Measurements from ENCODE around the gene KLHL28.
A peak's percentile ranks its signal among the peaks of the same experiment; 100 is the strongest.

KLHL28 gene

GRCh38 chr14:44961554-44962333 is at the start of gene KLHL28, which contains the start of gene TOGARAM1:
KLHL28 (minus strand) TSS chr14:44961947; CDS start chr14:44945928, 16,019 bp downstream.
TOGARAM1 (plus strand) TSS chr14:44962190; CDS start chr14:44962422, 232 bp downstream.
- peak; percentile 85 for DNase-seq (ENCODE audit: extremely low spot score, insufficient read length, low read depth)
- FAIRE-seq = peak; percentile 100

GRCh38 chr14:45003924-45004323 is 42.2 kb upstream of the KLHL28 start:
- FAIRE-seq (no peak), DNase-seq (ENCODE audit: extremely low spot score, insufficient read length, low read depth) (no peak)

GRCh38 chr14:44995770-44996294 is 34.1 kb upstream of the KLHL28 start:
- DNase-seq (ENCODE audit: extremely low spot score, insufficient read length, low read depth) = no peak
- no peak for FAIRE-seq

- FAIRE-seq (no peak), DNase-seq (ENCODE audit: extremely low spot score, insufficient read length, low read depth) (no peak)
These were observed 33.4 kb upstream of the KLHL28 start for GRCh38 chr14:44995196-44995595.

GRCh38 chr14:44990533-44990932 is 28.8 kb upstream of the KLHL28 start:
- FAIRE-seq (no peak), DNase-seq (ENCODE audit: extremely low spot score, insufficient read length, low read depth) (no peak)

GRCh38 chr14:44989497-44990440 is 28.0 kb upstream of the KLHL28 start:
- no peak for DNase-seq (ENCODE audit: extremely low spot score, insufficient read length, low read depth)
- FAIRE-seq = peak; percentile 56

GRCh38 chr14:44988694-44989093 is 26.9 kb upstream of the KLHL28 start:
- FAIRE-seq (no peak), DNase-seq (ENCODE audit: extremely low spot score, insufficient read length, low read depth) (no peak)

GRCh38 chr14:44982594-44982993 is 20.8 kb upstream of the KLHL28 start:
- DNase-seq (ENCODE audit: extremely low spot score, insufficient read length, low read depth) = no peak
- no peak for FAIRE-seq

GRCh38 chr14:44981198-44981597 is 19.5 kb upstream of the KLHL28 start:
- FAIRE-seq (no peak), DNase-seq (ENCODE audit: extremely low spot score, insufficient read length, low read depth) (no peak)

- no peak for FAIRE-seq
- DNase-seq (ENCODE audit: extremely low spot score, insufficient read length, low read depth) = no peak
These were observed 18.1 kb upstream of the KLHL28 start for GRCh38 chr14:44979740-44980356.

- DNase-seq (ENCODE audit: extremely low spot score, insufficient read length, low read depth) (no peak), FAIRE-seq (no peak)
These were observed 17.5 kb upstream of the KLHL28 start for GRCh38 chr14:44979273-44979672.

GRCh38 chr14:44971459-44971858 is 9.7 kb upstream of the KLHL28 start:
- DNase-seq (ENCODE audit: extremely low spot score, insufficient read length, low read depth) (no peak), FAIRE-seq (no peak)

GRCh38 chr14:44970907-44971306 is 9.2 kb upstream of the KLHL28 start:
- FAIRE-seq = no peak

GRCh38 chr14:44968714-44969113 is 7.0 kb upstream of the KLHL28 start:
- DNase-seq (ENCODE audit: extremely low spot score, insufficient read length, low read depth) (no peak), FAIRE-seq (no peak)

More at GRCh38 chr14:44970907-44971306, 9.2 kb upstream of the KLHL28 start:
- DNase-seq (ENCODE audit: extremely low spot score, insufficient read length, low read depth) = no peak

- DNase-seq (ENCODE audit: extremely low spot score, insufficient read length, low read depth) = no peak
- FAIRE-seq = no peak
These were observed 5.0 kb upstream of the KLHL28 start for GRCh38 chr14:44966601-44967336.

- no peak for FAIRE-seq
- DNase-seq (ENCODE audit: extremely low spot score, insufficient read length, low read depth) = no peak
These were observed 2.1 kb upstream of the KLHL28 start for GRCh38 chr14:44963775-44964380.

GRCh38 chr14:44963044-44963528 is 1.3 kb upstream of the KLHL28 start:
- FAIRE-seq = no peak

GRCh38 chr14:44962334-44963043 is 742 bp upstream of the KLHL28 start:
- DNase-seq (ENCODE audit: extremely low spot score, insufficient read length, low read depth) = peak; percentile 7
- no peak for FAIRE-seq

More at GRCh38 chr14:44963044-44963528, 1.3 kb upstream of the KLHL28 start:
- no peak for DNase-seq (ENCODE audit: extremely low spot score, insufficient read length, low read depth)
